Psoas muscle (tissue), 8 donors: ENCODE results near the gene LILRB2. TPM values are rescaled to one million over a fixed set of nuclear protein-coding genes. Genes with fewer than 3 reads are reported as not detected.
"Not testable (repeated sequence)": the region's sequence is repeated elsewhere in the genome, so short reads cannot be mapped to it uniquely, and the experiment has no call there.

Experiments used
- ATAC-seq, 4 donors: fragments of 200-7000 bp; cut with Tn5 transposase; one replicate each; pipeline ENCODE4 v1.9.1; 2020; ENCODE audit warnings: moderate library complexity in 3 of 4, mild to moderate bottlenecking in 2 of 4
- DNase-seq, 2 donors: peaks; one replicate each; pipeline ENCODE4 v3.0.0-alpha.2; 2020
- H3K27ac ChIP-seq: fragments of 200-600 bp; one replicate; pipeline ENCODE4 v1.8.0; 2022
- H3K27me3 ChIP-seq, 3 donors: fragments of 200-600 bp in 1 of 3; one replicate each; pipeline versions ENCODE4 v1.6.1 to v1.8.0; 2013 to 2022; ENCODE audit warnings: low read length in 2 of 3, mild to moderate bottlenecking in 2 of 3, moderate library complexity in 1 of 3; ENCODE audit not compliant: insufficient read depth in 3 of 3
- H3K36me3 ChIP-seq, 2 donors: fragments of 200-600 bp in 1 of 2; one replicate each; pipeline versions ENCODE4 v1.6.1 to v1.8.0; 2013 to 2022; ENCODE audit warnings: low read depth in 1 of 2, mild to moderate bottlenecking in 1 of 2, moderate library complexity in 1 of 2; ENCODE audit not compliant: insufficient read depth in 1 of 2
- H3K4me1 ChIP-seq: fragments of 200-600 bp; one replicate; pipeline ENCODE4 v1.8.0; 2022
- H3K4me3 ChIP-seq: fragments of 200-600 bp; one replicate; pipeline ENCODE4 v1.8.0; 2022; ENCODE audit warnings: mild to moderate bottlenecking
- H3K9me3 ChIP-seq: fragments of 200-600 bp; one replicate; pipeline ENCODE4 v1.8.0; 2022
- CTCF ChIP-seq: fragments of 200-600 bp; IDR thresholded peaks from one replicate; pipeline ENCODE4 v1.8.0; 2022; ENCODE audit warnings: antibody characterized with exemption
- WGBS, 3 donors: extraction: QIAGEN DNeasy Blood & Tissue Kit; methylation state at CpG; one replicate each; pipeline versions ENCODE4 v1.1.6 to v1.1.7; 2013; 5-methylcytosine and 5-hydroxymethylcytosine counted together
- intact Hi-C, 2 donors: fragments of 100-400 bp; cut with DNase I; formaldehyde crosslinking; loops; one replicate each; pipeline versions ENCODE4 v1.11.0 to v1.14.2; 2022
- polyA plus RNA-seq, 3 donors: library from polyadenylated mRNA; stranded (reverse); fragments of 200-250 nt; gene quantifications; one replicate each; pipeline ENCODE4 v1.2.3, GENCODE V29; 2013
- total RNA-seq, 4 donors: library from RNA; stranded (reverse); fragmentation: NEBNext Ultra II Directional in 2 of 4; extraction: Animal tissue kit (Norgen Biotek cat#: 25700) in 2 of 4; gene quantifications; one replicate each; pipeline versions ENCODE4 v1.2.1 to v1.2.4, GENCODE V29; 2021 to 2023
- donor health status: healthy with polysubstance abuse.
- donor health status: DM: no; HTN: no; CAD: no; lungs with moderate emphysema.
- donor health status: Bipolar disorder and iron deficiency.
- donor health status: healthy.
- donor health status: DM: yes; HTN: yes; CAD: no.
- donor health status: DM: no; HTN: no; CAD: no.
- donor health status: DM: no; HTN: no; CAD: no.
- donor health status: DM: yes; HTN: yes; CAD: no.

Gene LILRB2
- total and polyA plus RNA-seq, 7 donors: 0.41 to 2.4 (median 1.2) TPM

DNA sequence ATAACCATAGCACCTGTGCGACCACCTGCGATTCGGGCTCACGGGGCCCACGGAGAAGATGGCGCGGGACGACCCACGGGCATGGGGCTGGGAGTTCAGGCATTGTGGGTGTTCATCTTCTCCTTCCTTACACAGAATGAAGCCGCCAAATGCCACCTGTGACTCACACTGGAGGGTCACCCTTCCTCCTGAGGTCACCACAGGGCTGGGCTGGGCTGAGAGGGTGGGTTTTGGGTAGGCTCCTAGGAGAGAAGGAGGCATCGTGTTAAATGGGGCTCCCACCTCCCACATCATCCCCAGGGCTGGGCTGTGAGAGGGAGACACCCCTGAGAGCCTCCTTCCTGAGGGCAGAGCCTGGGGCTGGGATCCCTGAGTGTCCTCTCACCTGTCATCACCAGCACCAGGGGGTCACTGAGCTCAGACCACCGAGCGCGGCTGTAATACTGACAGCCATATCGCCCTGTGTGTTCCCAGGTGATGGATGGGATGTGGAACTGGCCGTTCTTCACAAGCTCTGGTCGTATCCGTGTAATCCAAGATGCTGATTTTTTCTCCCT, 1.4 kb downstream of the LILRB2 start:
- intact Hi-C loops: no loop called here
- no peak overlapping the region for H3K4me3 ChIP-seq
- H3K36me3 ChIP-seq: no peaks in the 10 kb centered on the region
- WGBS, 3 donors: 76 to 78% (median 78%) methylated on average over 16 to 18 of the region's 18 CpGs
- H3K9me3 ChIP-seq: no peaks in the 10 kb centered on the region
- ATAC-seq: no peak
- no peak for TF ChIP-seq CTCF
- H3K27me3 ChIP-seq: peaks cover 0 to 3% (median 0%) of the 10 kb centered on the region in 3 donors
- DNase-seq: no peak
- no peaks in the 10 kb centered on the region for H3K4me1 ChIP-seq
- H3K27ac ChIP-seq: no peak overlapping the region

DNA sequence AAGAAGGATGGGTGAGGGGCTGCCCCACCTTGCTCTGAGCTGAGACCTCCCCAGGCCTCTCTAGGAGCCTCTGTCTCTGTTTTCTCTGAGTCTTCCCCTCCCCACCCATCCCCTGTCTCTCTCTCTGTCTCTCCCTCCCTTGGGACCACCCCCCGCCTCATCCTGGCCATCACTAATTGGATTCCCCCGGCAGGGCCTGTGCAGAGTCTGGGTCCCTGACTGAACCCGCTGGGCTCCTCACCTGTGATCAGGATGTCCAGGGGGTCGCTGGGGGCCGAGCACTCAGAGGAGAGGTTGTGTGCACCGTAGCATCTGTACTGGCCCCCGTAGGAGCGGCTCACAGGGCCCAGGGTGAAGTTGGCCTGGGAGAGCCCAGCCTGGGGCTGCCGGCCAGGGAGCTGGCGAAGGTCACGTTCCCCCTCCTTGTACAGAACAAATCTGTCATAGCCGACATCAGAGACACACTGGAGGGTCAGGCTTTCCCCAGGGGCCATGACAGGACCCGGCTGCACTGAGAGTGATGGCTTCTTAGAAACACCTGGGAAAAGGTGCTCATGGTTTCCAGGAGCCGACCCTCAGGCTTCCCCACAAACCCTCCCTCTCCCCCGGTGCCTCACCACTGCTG, 2.2 kb downstream of the LILRB2 start:
- H3K36me3 ChIP-seq, ATAC-seq, H3K27ac ChIP-seq, H3K4me1 ChIP-seq, H3K9me3 ChIP-seq, intact Hi-C loops, DNase-seq, H3K4me3 ChIP-seq, H3K27me3 ChIP-seq: not testable (repeated sequence)
- WGBS, 3 donors: 64 to 68% (median 66%) methylated on average over 14 to 15 of the region's 15 CpGs

GRCh38 chr19:54278056-54278455, 2.9 kb downstream of the LILRB2 start:
- H3K36me3 ChIP-seq, DNase-seq, H3K4me1 ChIP-seq, H3K27me3 ChIP-seq, ATAC-seq, intact Hi-C loops, H3K27ac ChIP-seq, H3K4me3 ChIP-seq, H3K9me3 ChIP-seq: not testable (repeated sequence)
- 75 to 79% (median 75%) methylated on average over 11 to 13 of the region's 13 CpGs for WGBS, 3 donors

DNA sequence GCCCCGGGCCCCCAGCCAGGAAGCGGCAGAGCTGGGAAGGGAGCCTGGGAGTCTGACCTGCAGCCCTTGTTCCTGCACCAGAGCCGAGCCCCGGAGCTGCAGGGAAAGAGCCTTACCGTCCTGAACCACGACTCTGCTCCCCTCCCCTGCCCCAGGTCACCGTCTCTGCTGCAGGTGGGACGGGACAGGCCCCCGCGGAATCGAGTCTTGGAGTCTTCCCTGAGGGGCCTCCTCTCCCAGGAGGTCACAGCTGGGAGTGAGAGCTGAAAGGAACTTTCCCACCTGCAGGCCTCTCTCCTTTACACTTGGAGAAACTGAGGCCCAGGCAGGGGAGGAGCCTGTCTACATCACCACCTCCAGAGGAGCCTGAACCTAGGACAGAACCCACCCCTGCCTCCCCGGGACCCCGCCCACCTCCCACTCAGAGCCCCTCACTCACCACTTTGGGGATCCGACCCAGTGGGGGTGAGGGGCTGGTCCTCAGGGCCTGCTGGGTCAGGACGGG, 3.7 kb downstream of the LILRB2 start:
- H3K27ac ChIP-seq, H3K27me3 ChIP-seq, H3K4me1 ChIP-seq, intact Hi-C loops, H3K4me3 ChIP-seq, DNase-seq, H3K36me3 ChIP-seq, ATAC-seq, H3K9me3 ChIP-seq: not testable (repeated sequence)
- 61 to 69% (median 67%) methylated on average over 13 to 15 of the region's 15 CpGs for WGBS, 3 donors

- WGBS, 3 donors: 46 to 49% (median 49%) methylated on average over 6 to 8 of the region's 9 CpGs
- intact Hi-C loops: no loop called here
- H3K27ac ChIP-seq: no peak overlapping the region
- TF ChIP-seq CTCF: no peak
- H3K36me3 ChIP-seq: no peaks in the 10 kb centered on the region
- no peak overlapping the region for H3K4me3 ChIP-seq
- no peaks in the 10 kb centered on the region for H3K27me3 ChIP-seq
- DNase-seq: no peak
- no peaks in the 10 kb centered on the region for H3K9me3 ChIP-seq
- ATAC-seq: no peak
- H3K4me1 ChIP-seq: no peaks in the 10 kb centered on the region
These were observed 5.0 kb downstream of the LILRB2 start for GRCh38 chr19:54275951-54276350.

GRCh38 chr19:54274516-54274915, 6.4 kb downstream of the LILRB2 start:
- ATAC-seq, H3K27me3 ChIP-seq, H3K27ac ChIP-seq, H3K4me3 ChIP-seq, DNase-seq, H3K9me3 ChIP-seq, intact Hi-C loops, H3K36me3 ChIP-seq, H3K4me1 ChIP-seq: not testable (repeated sequence)
- 43 to 67% (median 48%) methylated on average over 5 to 9 of the region's 9 CpGs for WGBS, 3 donors
